Activated T-cell treated with anti-CD3 and anti-CD28 coated beads, Interleukin-2, amount 50 U/mL, for 72 hours (primary cell): ENCODE measurements around the gene DNAI2. TPM values are rescaled to one million over a fixed set of nuclear protein-coding genes. Genes with fewer than 3 reads are reported as not detected.

Source experiments
- ATAC-seq, 2 donors: fragments of 150-1000 bp; cut with Tn5 transposase; replicated peaks in 1 of 2; 2 replicates each; pipeline ENCODE4 v1.10.0; 2021; ENCODE audit warnings: moderate library complexity in 2 of 2, mild to moderate bottlenecking in 1 of 2
- DNase-seq, 2 donors: peaks; one replicate each; pipeline ENCODE4 v3.0.0; 2021 to 2022; ENCODE audit warnings: mixed read lengths in 1 of 2
- H3K27ac Mint-ChIP-seq: one replicate; pipeline ENCODE4 v1.8.0; 2022; ENCODE audit warnings: mild to moderate bottlenecking, moderate library complexity, mixed read lengths
- H3K27me3 Mint-ChIP-seq: one replicate; pipeline ENCODE4 v1.8.0; 2022; ENCODE audit warnings: low read depth, mixed read lengths
- H3K36me3 Mint-ChIP-seq, 2 donors: one replicate each; pipeline ENCODE4 v1.8.0; 2022; ENCODE audit warnings: mixed read lengths in 2 of 2, mild to moderate bottlenecking in 1 of 2; ENCODE audit not compliant: insufficient read depth in 2 of 2
- H3K4me1 Mint-ChIP-seq: one replicate; pipeline ENCODE4 v1.8.0; 2022; ENCODE audit warnings: low read depth, mixed read lengths
- H3K4me3 Mint-ChIP-seq, 2 donors: one replicate each; pipeline ENCODE4 v1.8.0; 2022; ENCODE audit warnings: mild to moderate bottlenecking in 2 of 2, mixed read lengths in 2 of 2, moderate library complexity in 2 of 2
- H3K9me3 Mint-ChIP-seq, 2 donors: one replicate each; pipeline ENCODE4 v1.8.0; 2022; ENCODE audit warnings: mixed read lengths in 2 of 2
- total RNA-seq, 2 donors: library from RNA; stranded (reverse); gene quantifications; one replicate each; pipeline ENCODE4 v1.2.3, GENCODE V29; 2022

DNAI2 gene
- total RNA-seq, 2 donors from 2014 or later = 1.4 TPM

DNA sequence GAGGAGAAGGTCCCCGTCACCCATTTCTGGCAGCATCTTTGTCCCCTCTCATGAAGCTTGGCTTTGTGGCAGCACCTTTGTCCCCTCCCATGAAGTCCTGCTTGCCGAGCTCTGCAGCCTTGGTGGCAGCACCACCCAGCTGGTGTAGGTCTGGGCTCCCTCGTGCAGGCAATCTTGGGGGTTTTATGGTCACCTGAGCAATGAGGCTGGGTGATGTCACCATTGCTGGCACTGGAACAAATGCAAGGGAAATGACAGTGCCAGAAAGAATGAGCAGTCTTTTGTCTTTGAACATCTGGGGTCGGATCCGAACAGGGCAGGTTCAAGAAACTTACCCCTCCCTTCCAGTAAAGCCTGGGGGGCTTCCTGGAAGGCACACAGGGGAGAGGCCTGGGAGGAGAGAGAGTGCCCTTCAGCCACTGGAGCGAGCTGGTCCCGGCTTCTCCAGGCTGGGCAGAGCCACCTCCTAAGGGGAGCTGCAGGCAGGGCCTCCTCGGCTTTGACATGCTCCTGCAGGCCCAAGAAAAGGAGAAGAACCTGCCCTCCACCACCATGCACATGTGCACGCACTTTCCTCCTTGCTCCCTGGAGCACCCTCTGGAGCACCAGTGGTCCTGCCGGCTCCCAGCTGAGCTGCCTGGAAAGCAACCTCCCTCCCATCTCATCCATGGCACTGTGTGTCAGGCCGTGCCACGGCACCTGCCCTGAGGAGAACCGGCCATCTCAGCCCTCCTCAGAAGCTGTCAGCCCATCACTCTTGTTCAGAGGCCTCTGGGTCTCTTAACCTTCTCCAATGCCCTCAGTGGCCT, 71.6 kb downstream of the DNAI2 start:
- no peak overlapping the region for H3K27ac Mint-ChIP-seq
- ATAC-seq (no peak), DNase-seq (no peak)
- no peak overlapping the region for H3K4me3 Mint-ChIP-seq
- H3K36me3 Mint-ChIP-seq = no peaks in the 10 kb centered on the region
- H3K4me1 Mint-ChIP-seq = no peaks in the 10 kb centered on the region
- H3K9me3 Mint-ChIP-seq = no peaks in the 10 kb centered on the region
- H3K27me3 Mint-ChIP-seq = peaks cover 23% of the 10 kb centered on the region

DNA sequence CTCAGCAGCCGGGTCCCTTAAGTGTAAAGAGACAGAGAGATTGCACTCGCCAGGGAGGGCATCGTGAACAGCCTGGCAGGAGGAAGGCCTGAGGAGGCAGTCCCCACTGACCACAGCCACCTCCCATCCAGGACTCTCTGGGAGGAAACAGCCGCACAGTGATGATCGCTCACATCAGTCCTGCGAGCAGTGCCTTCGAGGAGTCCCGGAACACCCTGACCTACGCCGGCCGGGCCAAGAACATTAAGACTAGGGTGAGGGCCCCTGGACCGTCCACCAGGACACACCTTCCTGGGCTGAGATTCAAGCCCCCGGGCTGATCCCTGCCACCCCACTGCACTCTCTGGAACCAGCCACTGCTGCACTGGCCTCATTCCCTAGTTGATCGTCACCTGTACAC, 73.6 kb downstream of the DNAI2 start:
- Mint-ChIP-seq H3K36me3 (no peaks in the 10 kb centered on the region), H3K4me3 (no peak overlapping the region), H3K27me3 (peaks cover 24% of the 10 kb centered on the region), H3K9me3 (no peaks in the 10 kb centered on the region), H3K4me1 (no peaks in the 10 kb centered on the region), H3K27ac (no peak overlapping the region)
- DNase-seq (no peak), ATAC-seq (no peak)

DNA sequence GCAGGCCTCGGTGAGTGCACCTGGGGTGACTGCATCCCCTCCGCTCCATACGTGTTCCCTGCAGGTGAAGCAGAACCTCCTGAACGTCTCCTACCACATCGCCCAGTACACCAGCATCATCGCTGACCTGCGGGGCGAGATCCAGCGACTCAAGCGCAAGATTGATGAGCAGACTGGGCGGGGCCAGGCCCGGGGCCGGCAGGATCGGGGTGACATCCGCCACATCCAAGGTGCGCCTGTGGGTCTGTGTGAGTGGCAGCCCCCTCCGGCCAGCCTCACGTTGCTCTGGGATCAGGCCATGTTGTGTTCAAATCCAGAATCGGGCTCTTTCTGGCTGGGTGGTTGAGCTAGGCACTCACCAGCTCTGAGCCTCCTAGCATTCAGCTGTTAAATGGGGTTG, 75.1 kb downstream of the DNAI2 start:
- H3K4me3 Mint-ChIP-seq = no peak overlapping the region
- no peak for DNase-seq
- H3K27me3 Mint-ChIP-seq = peaks cover 34% of the 10 kb centered on the region
- H3K36me3 Mint-ChIP-seq = no peaks in the 10 kb centered on the region
- ATAC-seq = no peak
- no peaks in the 10 kb centered on the region for H3K4me1 Mint-ChIP-seq
- H3K27ac Mint-ChIP-seq = no peak overlapping the region
- H3K9me3 Mint-ChIP-seq = no peaks in the 10 kb centered on the region

DNA sequence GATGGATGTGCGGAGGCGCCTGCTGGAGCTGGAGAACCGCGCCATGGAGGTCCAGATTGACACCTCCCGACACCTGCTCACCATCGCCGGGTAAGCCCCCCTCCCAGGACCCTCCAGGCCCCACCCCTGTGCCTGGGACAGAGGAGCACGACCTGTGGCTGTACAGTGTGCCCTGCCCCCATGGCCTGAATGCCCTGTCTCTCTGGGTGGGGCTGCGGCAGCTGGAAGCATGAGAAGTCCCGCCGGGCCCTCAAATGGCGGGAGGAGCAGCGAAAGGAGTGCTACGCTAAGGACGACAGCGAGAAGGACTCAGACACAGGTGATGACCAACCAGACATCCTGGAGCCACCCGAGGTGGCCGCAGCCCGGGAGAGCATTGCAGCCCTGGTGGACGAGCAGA, 76.5 kb downstream of the DNAI2 start:
- H3K36me3 Mint-ChIP-seq = no peaks in the 10 kb centered on the region
- H3K4me1 Mint-ChIP-seq = no peaks in the 10 kb centered on the region
- DNase-seq (no peak), ATAC-seq (no peak)
- no peak overlapping the region for H3K27ac Mint-ChIP-seq
- H3K27me3 Mint-ChIP-seq = peaks cover 48% of the 10 kb centered on the region
- no peaks in the 10 kb centered on the region for H3K9me3 Mint-ChIP-seq
- no peak overlapping the region for H3K4me3 Mint-ChIP-seq

DNA sequence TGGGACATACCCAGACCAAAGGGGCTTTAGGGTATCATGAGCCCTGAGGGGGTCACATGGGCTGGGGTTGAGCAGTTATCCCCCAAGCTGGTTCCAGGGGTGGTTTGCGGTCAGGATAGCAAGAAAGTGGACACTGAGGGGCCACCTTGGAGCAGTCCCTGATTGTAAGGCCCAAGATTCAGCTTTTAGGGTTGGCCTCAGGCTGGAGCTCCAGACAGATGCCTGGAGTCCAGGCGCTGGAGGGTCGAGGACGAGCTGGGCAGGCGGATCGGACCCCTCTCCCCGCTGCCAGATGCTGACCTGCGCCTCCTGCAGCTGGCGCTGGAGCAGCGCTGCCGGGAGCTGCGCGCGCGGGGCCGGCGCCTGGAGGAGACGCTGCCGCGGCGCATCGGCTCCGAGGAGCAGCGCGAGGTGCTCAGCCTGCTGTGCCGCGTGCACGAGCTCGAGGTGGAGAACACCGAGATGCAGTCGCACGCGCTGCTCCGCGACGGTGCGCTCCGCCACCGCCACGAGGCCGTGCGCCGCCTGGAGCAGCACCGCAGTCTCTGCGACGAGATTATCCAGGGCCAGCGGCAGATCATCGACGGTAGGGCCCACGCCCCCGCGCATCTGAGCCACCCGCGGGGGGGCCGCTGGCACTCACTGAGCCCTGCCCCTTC, 77.6 kb downstream of the DNAI2 start:
- Mint-ChIP-seq H3K9me3 (no peaks in the 10 kb centered on the region), H3K27ac (no peak overlapping the region), H3K4me1 (no peaks in the 10 kb centered on the region), H3K4me3 (no peak overlapping the region), H3K27me3 (peaks cover 58% of the 10 kb centered on the region), H3K36me3 (no peaks in the 10 kb centered on the region)
- DNase-seq (peak in 1 of 2 donors; percentile 11), ATAC-seq (peak; percentile 27 to 33)

DNA sequence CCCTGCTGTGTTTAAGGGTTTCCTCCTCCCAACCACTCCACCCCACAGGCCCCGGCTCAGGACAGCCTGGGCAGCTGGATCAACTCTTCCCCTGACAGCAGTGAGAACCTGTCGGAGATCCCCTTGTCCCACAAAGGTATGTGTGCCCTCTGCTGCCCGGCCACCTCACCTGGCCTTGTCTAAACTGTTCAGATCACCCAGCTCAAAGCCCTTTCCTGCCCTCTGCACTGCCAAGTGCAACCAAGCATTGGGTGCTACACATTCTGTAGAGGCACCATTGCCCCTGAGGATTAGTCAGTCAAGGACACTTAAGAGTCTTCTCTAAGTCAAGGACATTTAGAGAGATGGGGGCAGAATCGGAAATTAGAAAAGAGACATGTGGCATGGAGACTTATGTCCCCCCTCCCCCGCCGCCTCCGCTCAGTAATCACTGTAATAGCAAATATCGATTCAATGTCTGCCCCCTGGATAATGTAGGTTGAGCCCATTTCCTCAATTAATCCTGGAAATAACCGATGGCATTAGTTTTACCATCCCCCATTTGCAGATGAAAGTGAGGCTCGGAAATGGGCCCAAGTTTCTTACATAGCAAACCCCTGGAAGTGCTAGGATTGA, 79.5 kb downstream of the DNAI2 start:
- no peak for ATAC-seq
- DNase-seq = no peak
- no peaks in the 10 kb centered on the region for H3K4me1 Mint-ChIP-seq
- no peaks in the 10 kb centered on the region for H3K9me3 Mint-ChIP-seq
- H3K27me3 Mint-ChIP-seq = peaks cover 59% of the 10 kb centered on the region
- no peak overlapping the region for H3K27ac Mint-ChIP-seq
- no peaks in the 10 kb centered on the region for H3K36me3 Mint-ChIP-seq
- H3K4me3 Mint-ChIP-seq = no peak overlapping the region

DNA sequence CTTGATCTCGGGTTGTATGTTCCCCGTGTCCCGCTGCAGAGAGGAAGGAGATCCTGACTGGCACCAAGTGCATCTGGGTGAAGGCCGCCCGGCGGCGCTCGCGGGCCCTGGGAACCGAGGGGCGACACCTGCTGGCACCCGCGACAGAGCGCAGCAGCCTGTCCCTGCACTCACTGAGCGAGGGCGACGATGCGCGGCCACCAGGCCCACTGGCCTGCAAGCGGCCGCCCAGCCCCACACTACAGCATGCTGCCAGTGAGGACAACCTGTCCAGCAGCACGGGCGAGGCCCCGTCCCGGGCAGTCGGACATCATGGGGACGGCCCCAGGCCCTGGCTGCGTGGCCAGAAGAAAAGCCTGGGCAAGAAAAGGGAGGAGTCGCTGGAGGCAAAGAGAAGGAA, 80.1 kb downstream of the DNAI2 start:
- ATAC-seq = peak; percentile 86 to 90
- Mint-ChIP-seq H3K27ac (no peak overlapping the region), H3K4me3 (no peak overlapping the region), H3K36me3 (no peaks in the 10 kb centered on the region), H3K27me3 (peaks cover 59% of the 10 kb centered on the region), H3K9me3 (no peaks in the 10 kb centered on the region), H3K4me1 (no peaks in the 10 kb centered on the region)
- DNase-seq = peak; percentile 78 to 82

DNA sequence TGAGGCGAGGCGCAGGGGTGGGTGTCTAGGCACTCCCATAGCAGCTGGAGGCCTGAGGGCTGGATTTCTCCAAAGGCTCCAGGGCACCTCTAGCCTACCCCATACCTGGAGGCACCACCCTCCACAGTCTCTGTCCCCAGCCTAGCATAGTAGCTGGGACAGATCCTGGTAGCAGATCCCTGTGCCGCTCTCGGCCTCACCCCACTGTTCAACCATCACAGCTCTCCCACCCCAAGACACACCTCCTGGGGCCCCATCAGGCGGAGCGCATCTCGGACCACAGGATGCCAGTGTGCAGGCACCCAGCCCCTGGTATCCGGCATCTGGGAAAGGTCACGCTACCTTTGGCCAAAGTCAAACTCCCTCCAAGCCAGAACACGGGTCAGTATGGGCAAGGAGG, 80.5 kb downstream of the DNAI2 start:
- DNase-seq = no peak
- Mint-ChIP-seq H3K36me3 (no peaks in the 10 kb centered on the region), H3K9me3 (no peaks in the 10 kb centered on the region), H3K4me3 (no peak overlapping the region), H3K4me1 (no peaks in the 10 kb centered on the region), H3K27ac (no peak overlapping the region), H3K27me3 (peaks cover 59% of the 10 kb centered on the region)
- ATAC-seq = peak; percentile 6 to 17

DNA sequence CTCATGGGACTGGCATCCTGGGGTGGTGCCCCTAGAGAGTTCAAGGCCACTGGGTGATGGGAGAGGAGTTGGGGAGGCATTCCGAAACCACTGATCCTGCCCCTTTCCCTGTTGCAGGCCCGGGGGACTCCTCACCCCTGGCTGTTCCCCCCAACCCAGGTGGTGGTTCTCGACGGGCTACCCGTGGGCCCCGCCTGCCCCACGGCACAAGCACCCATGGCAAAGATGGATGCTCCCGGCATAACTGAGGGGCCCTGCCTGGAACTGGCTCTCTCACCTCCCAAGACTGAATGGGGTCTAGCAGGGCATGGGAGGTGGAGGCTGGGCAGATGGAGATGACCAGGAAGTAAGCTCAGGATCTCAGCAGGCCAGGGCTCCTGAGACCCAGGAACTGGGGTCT, 81.0 kb downstream of the DNAI2 start:
- Mint-ChIP-seq H3K36me3 (no peaks in the 10 kb centered on the region), H3K27ac (no peak overlapping the region), H3K4me1 (no peaks in the 10 kb centered on the region), H3K4me3 (no peak overlapping the region), H3K9me3 (no peaks in the 10 kb centered on the region), H3K27me3 (peaks cover 56% of the 10 kb centered on the region)
- DNase-seq (no peak), ATAC-seq (no peak)

DNA sequence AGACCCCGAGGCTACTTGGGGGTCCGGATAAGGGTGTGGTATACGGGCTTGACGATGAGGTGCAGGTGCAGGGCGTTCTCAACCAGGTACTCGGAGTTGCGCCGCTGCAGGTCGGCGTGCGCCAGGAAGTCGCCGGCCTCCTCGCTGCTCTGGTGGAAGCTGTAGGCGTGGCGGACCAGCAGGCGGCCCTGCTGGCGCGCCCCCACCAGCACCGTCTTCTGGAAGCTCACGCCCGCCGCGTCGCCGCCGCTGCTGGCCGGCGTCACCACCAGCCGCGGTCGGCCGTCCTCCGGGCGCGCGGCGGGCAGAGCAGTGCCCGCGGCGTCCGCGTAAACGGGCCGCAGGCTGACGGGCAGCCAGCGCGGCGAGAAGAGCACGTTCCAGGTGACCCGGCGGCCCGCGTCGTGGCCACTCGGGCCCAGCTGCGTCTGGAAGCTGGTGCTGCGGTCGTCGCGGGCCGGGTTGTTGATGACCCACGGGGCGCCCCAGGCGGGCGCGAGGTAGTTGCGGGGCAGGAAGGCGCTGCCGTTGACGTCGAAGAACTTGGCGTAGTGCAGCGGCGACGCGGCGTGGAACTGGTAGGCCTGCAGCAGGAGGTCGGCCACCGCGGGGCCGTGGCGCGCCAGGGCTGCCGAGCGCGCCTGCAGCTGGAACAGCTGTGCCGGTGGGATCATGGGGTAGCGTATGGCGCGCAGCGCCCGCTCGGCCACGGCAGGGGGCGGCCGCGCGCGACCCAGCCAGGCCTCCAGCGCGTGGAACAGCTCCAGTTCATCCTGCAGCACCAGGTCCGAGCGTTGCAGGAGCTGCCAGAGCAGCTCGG, 82.8 kb downstream of the DNAI2 start:
- Mint-ChIP-seq H3K27me3 (peaks cover 50% of the 10 kb centered on the region), H3K9me3 (no peaks in the 10 kb centered on the region), H3K27ac (no peak overlapping the region), H3K4me3 (peak overlapping the region; percentile 40 to 52), H3K36me3 (no peaks in the 10 kb centered on the region), H3K4me1 (no peaks in the 10 kb centered on the region)
- ATAC-seq = peak; percentile 29 to 31
- DNase-seq = peak; percentile 21 to 30

DNA sequence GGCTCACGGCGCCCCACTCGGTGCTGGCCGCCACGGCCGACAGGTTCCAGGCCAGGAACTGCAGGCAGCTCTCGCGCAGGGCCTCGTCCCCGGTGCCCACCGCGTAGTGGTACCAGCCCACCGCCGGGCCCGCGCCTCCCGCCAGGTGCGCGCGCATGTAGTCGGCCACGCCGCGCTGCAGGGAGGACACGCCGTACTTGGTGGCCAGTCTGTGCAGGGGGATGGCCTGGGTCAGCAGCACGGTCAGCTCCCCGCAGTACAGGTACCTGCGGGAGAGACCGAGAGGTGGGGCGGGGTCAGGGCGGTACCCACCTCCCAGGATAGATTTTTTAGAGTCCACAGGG, 83.4 kb downstream of the DNAI2 start:
- Mint-ChIP-seq H3K36me3 (no peaks in the 10 kb centered on the region), H3K27ac (no peak overlapping the region), H3K4me3 (peak overlapping the region in 1 of 2 donors; percentile 59), H3K27me3 (peaks cover 56% of the 10 kb centered on the region), H3K9me3 (no peaks in the 10 kb centered on the region), H3K4me1 (no peaks in the 10 kb centered on the region)
- no peak for DNase-seq
- ATAC-seq = no peak

DNA sequence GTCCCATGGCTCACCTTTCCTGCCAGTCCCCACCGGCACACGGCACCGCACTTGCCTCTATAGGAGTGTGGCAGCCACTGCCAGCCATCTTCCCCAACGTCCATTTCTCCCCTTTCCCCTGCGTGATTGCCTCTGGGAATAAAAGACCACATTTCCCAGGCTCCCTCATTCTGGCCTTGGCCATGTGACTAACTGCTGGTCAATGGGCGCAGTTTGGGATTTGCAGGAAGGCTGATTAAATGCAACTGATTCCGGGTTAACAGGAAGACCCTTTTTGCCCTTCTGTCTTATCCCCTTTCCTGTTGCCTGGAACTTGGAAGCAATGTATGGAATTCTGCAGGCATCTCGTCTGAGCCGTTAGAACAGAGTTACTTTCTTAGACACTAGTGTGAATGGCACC, 84.7 kb downstream of the DNAI2 start:
- no peaks in the 10 kb centered on the region for H3K4me1 Mint-ChIP-seq
- no peaks in the 10 kb centered on the region for H3K9me3 Mint-ChIP-seq
- no peak overlapping the region for H3K27ac Mint-ChIP-seq
- H3K27me3 Mint-ChIP-seq = peaks cover 51% of the 10 kb centered on the region
- no peak overlapping the region for H3K4me3 Mint-ChIP-seq
- no peaks in the 10 kb centered on the region for H3K36me3 Mint-ChIP-seq
- no peak for DNase-seq
- ATAC-seq = no peak

DNA sequence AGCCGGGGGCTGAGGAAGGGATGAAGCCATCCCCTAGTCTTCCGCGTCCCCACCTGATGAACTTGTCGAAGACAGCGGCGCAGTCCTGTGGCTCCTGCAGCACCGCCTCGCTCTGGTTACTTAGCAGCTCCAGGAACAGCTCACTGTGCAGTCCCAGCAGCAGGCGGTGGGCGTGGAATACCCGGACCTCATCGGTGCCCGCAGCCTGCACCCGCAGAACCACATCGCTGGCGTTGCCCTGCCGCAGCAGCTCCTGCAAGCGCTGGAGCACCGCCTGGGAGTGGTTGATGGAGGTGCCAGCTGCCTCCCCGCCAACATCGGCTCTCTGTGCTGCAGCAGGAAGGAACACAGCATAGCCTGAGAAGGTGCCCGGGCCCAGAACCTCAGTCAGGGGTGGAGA, 85.9 kb downstream of the DNAI2 start:
- no peak overlapping the region for H3K4me3 Mint-ChIP-seq
- no peaks in the 10 kb centered on the region for H3K4me1 Mint-ChIP-seq
- H3K36me3 Mint-ChIP-seq = no peaks in the 10 kb centered on the region
- no peaks in the 10 kb centered on the region for H3K9me3 Mint-ChIP-seq
- no peak for ATAC-seq
- no peak for DNase-seq
- H3K27me3 Mint-ChIP-seq = peaks cover 38% of the 10 kb centered on the region
- no peak overlapping the region for H3K27ac Mint-ChIP-seq
